ENCODE results near the gene UFD1. TPM values are rescaled to one million over a fixed set of nuclear protein-coding genes. Genes with fewer than 3 reads are reported as not detected.

The UFD1 gene
- total RNA-seq, 8 experiments from 2014 or later: 18.1 to 100 (median 51.4) TPM

GRCh38 chr22:19522190-19522880 lies 43.3 kb upstream of the UFD1 start:
- ATAC-seq (replicated peaks in 6 of 8): peak in 3 of 8 experiments; percentile 55 to 94 (median 73)

GRCh38 chr22:19520566-19521305 lies 41.7 kb upstream of the UFD1 start:
- Histone ChIP-seq H3K4me1 (replicated peaks in 1 of 2) (peaks cover 0 to 15% of the 10 kb centered on the region in 2 donors), H3K27ac (no peak overlapping the region), H3K4me3 (no peak overlapping the region)
- ATAC-seq (replicated peaks in 6 of 8): no peak
- WGBS, 10 experiments: 88 to 100% (median 100%) methylated on average over 1 to 5 of the region's 10 CpGs; no CpG with 5 or more reads in 3 of the 10 experiments
- in situ Hi-C loops (cut with MboI; ENCODE audit: low pct_unique_long_range_greater_than_20kb in 2 of 9, low sequenced_read_pairs in 9 of 9, unreplicated experiment in 9 of 9): loop anchor here in 1 of 9 experiments (25.0 kb wide), 1 partner anchor 117 kb away; no protein-coding TSS in a partner anchor

More at GRCh38 chr22:19522190-19522880, 43.3 kb upstream of the UFD1 start:
- peaks cover 0 to 15% of the 10 kb centered on the region in 2 donors for H3K4me1 ChIP-seq (replicated peaks in 1 of 2)
- 0 to 100% (median 79%) methylated on average over 1 to 3 of the region's 16 CpGs; no CpG with 5 or more reads in 5 of the 10 experiments for WGBS, 10 experiments
- H3K27ac ChIP-seq: no peak overlapping the region
- H3K4me3 ChIP-seq: no peak overlapping the region
- in situ Hi-C loops (cut with MboI; ENCODE audit: low pct_unique_long_range_greater_than_20kb in 2 of 9, low sequenced_read_pairs in 9 of 9, unreplicated experiment in 9 of 9): loop anchor here in 1 of 9 experiments (25.0 kb wide), 1 partner anchor 115 kb away; no protein-coding TSS in a partner anchor

GRCh38 chr22:19520007-19520406 lies 41.0 kb upstream of the UFD1 start:
- in situ Hi-C loops (cut with MboI; ENCODE audit: low pct_unique_long_range_greater_than_20kb in 2 of 9, low sequenced_read_pairs in 9 of 9, unreplicated experiment in 9 of 9): loop anchor here in 1 of 9 experiments (25.0 kb wide), 1 partner anchor 117 kb away; no protein-coding TSS in a partner anchor
- Histone ChIP-seq H3K4me3 (no peak overlapping the region), H3K27ac (no peak overlapping the region), H3K4me1 (replicated peaks in 1 of 2) (peaks cover 4 to 21% of the 10 kb centered on the region in 2 donors)
- no peak for ATAC-seq (replicated peaks in 6 of 8)
- WGBS, 10 experiments: 83 to 100% (median 97%) methylated on average over 1 to 3 of the region's 6 CpGs; no CpG with 5 or more reads in 6 of the 10 experiments

- in situ Hi-C loops (cut with MboI; ENCODE audit: low pct_unique_long_range_greater_than_20kb in 2 of 9, low sequenced_read_pairs in 9 of 9, unreplicated experiment in 9 of 9): loop anchor here in 1 of 9 experiments (25.0 kb wide), 1 partner anchor 118 kb away; no protein-coding TSS in a partner anchor
- no peak overlapping the region for H3K27ac ChIP-seq
- no peak overlapping the region for H3K4me3 ChIP-seq
- ATAC-seq (replicated peaks in 6 of 8): no peak
- 97 to 100% (median 100%) methylated on average over 1 to 6 of the region's 17 CpGs; no CpG with 5 or more reads in 5 of the 10 experiments for WGBS, 10 experiments
- peaks cover 10 to 26% of the 10 kb centered on the region in 2 donors for H3K4me1 ChIP-seq (replicated peaks in 1 of 2)
Measured at GRCh38 chr22:19519041-19519926, 40.3 kb upstream of the UFD1 start.

GRCh38 chr22:19518635-19519034 lies 39.6 kb upstream of the UFD1 start:
- no peak overlapping the region for H3K4me3 ChIP-seq
- no peak for ATAC-seq (replicated peaks in 6 of 8)
- 76 to 95% (median 88%) methylated on average over 1 to 4 of the region's 10 CpGs; no CpG with 5 or more reads in 4 of the 10 experiments for WGBS, 10 experiments
- in situ Hi-C loops (cut with MboI; ENCODE audit: low pct_unique_long_range_greater_than_20kb in 2 of 9, low sequenced_read_pairs in 9 of 9, unreplicated experiment in 9 of 9): loop anchor here in 1 of 9 experiments (25.0 kb wide), 1 partner anchor 119 kb away; no protein-coding TSS in a partner anchor
- peaks cover 10 to 25% of the 10 kb centered on the region in 2 donors for H3K4me1 ChIP-seq (replicated peaks in 1 of 2)
- H3K27ac ChIP-seq: no peak overlapping the region

GRCh38 chr22:19517919-19518611 lies 39.1 kb upstream of the UFD1 start:
- 80 to 100% (median 89%) methylated on average over 1 to 3 of the region's 12 CpGs; no CpG with 5 or more reads in 5 of the 10 experiments for WGBS, 10 experiments
- no peak for ATAC-seq (replicated peaks in 6 of 8)
- in situ Hi-C loops (cut with MboI; ENCODE audit: low pct_unique_long_range_greater_than_20kb in 2 of 9, low sequenced_read_pairs in 9 of 9, unreplicated experiment in 9 of 9): loop anchor here in 1 of 9 experiments (25.0 kb wide), 1 partner anchor 119 kb away; no protein-coding TSS in a partner anchor
- Histone ChIP-seq H3K4me3 (no peak overlapping the region), H3K4me1 (replicated peaks in 1 of 2) (peaks cover 10 to 20% of the 10 kb centered on the region in 2 donors), H3K27ac (no peak overlapping the region)

GRCh38 chr22:19517171-19517500 lies 38.1 kb upstream of the UFD1 start:
- H3K27ac ChIP-seq: no peak overlapping the region
- in situ Hi-C loops (cut with MboI; ENCODE audit: low pct_unique_long_range_greater_than_20kb in 2 of 9, low sequenced_read_pairs in 9 of 9, unreplicated experiment in 9 of 9): loop anchor here in 1 of 9 experiments (25.0 kb wide), 1 partner anchor 120 kb away; no protein-coding TSS in a partner anchor
- 92 to 100% methylated on average over 1 to 2 of the region's 10 CpGs; no CpG with 5 or more reads in 8 of the 10 experiments for WGBS, 10 experiments
- H3K4me3 ChIP-seq: no peak overlapping the region
- no peak for ATAC-seq (replicated peaks in 6 of 8)
- peaks cover 10 to 11% of the 10 kb centered on the region in 2 donors for H3K4me1 ChIP-seq (replicated peaks in 1 of 2)

GRCh38 chr22:19516378-19517170 lies 37.6 kb upstream of the UFD1 start:
- peaks cover 10 to 11% of the 10 kb centered on the region in 2 donors for H3K4me1 ChIP-seq (replicated peaks in 1 of 2)
- H3K4me3 ChIP-seq: no peak overlapping the region
- no peak overlapping the region for H3K27ac ChIP-seq
- in situ Hi-C loops (cut with MboI; ENCODE audit: low pct_unique_long_range_greater_than_20kb in 2 of 9, low sequenced_read_pairs in 9 of 9, unreplicated experiment in 9 of 9): loop anchor here in 1 of 9 experiments (25.0 kb wide), 1 partner anchor 121 kb away; no protein-coding TSS in a partner anchor
- ATAC-seq (replicated peaks in 6 of 8): no peak
- WGBS, 10 experiments: 80 to 100% (median 83%) methylated on average over 1 of the region's 19 CpGs; no CpG with 5 or more reads in 7 of the 10 experiments

GRCh38 chr22:19515654-19516377 lies 36.8 kb upstream of the UFD1 start:
- in situ Hi-C loops (cut with MboI; ENCODE audit: low pct_unique_long_range_greater_than_20kb in 2 of 9, low sequenced_read_pairs in 9 of 9, unreplicated experiment in 9 of 9): loop anchor here in 1 of 9 experiments (25.0 kb wide), 1 partner anchor 121 kb away; no protein-coding TSS in a partner anchor
- ATAC-seq (replicated peaks in 6 of 8): no peak
- H3K4me1 ChIP-seq (replicated peaks in 1 of 2): peaks cover 10 to 11% of the 10 kb centered on the region in 2 donors
- H3K27ac ChIP-seq: peak overlapping the region in 1 of 2 donors; percentile 25
- no peak overlapping the region for H3K4me3 ChIP-seq
- WGBS, 10 experiments: 78 to 100% (median 95%) methylated on average over 1 to 6 of the region's 12 CpGs; no CpG with 5 or more reads in 3 of the 10 experiments

GRCh38 chr22:19514831-19515565 lies 36.0 kb upstream of the UFD1 start:
- in situ Hi-C loops (cut with MboI; ENCODE audit: low pct_unique_long_range_greater_than_20kb in 2 of 9, low sequenced_read_pairs in 9 of 9, unreplicated experiment in 9 of 9): loop anchor here in 1 of 9 experiments (25.0 kb wide), 1 partner anchor 122 kb away; no protein-coding TSS in a partner anchor
- WGBS, 10 experiments: 44 to 100% (median 83%) methylated on average over 1 to 7 of the region's 14 CpGs; no CpG with 5 or more reads in 3 of the 10 experiments
- Histone ChIP-seq H3K4me3 (no peak overlapping the region), H3K27ac (peak overlapping the region; percentile 12 to 28), H3K4me1 (replicated peaks in 1 of 2) (peaks cover 10 to 11% of the 10 kb centered on the region in 2 donors)
- peak in 7 of 8 experiments; percentile 76 to 95 (median 90) for ATAC-seq (replicated peaks in 6 of 8)
